Right atrium auricular region (tissue), 2 donors: ENCODE measurements around the gene LCT. TPM values are rescaled to one million over a fixed set of nuclear protein-coding genes. Genes with fewer than 3 reads are reported as not detected.

ENCODE experiments used
- DNase-seq: peaks from one replicate; pipeline ENCODE4 v3.0.0-alpha.2; 2019; ENCODE audit warnings: low spot score
- H3K27ac ChIP-seq, 2 donors: fragments of 200-600 bp; sonication (generic); 1 replicate in 1 of 2; 2 replicates in 1 of 2; pipeline ENCODE4 v1.5.1; 2016 to 2019
- H3K27me3 ChIP-seq, 2 donors: fragments of 200-600 bp; sonication (generic); one replicate each; pipeline versions ENCODE4 v1.5.1 to v1.6.0; 2017 to 2019
- H3K36me3 ChIP-seq: fragments of 200-600 bp; sonication (generic); one replicate; pipeline ENCODE4 v1.5.1; 2016
- H3K4me1 ChIP-seq, 2 donors: fragments of 200-600 bp; sonication (generic); one replicate each; pipeline versions ENCODE4 v1.5.1 to v1.6.0; 2017 to 2019
- H3K4me3 ChIP-seq, 2 donors: fragments of 200-600 bp; sonication (generic); 1 replicate in 1 of 2; 2 replicates in 1 of 2; pipeline ENCODE4 v1.5.1; 2017 to 2019; ENCODE audit warnings: mild to moderate bottlenecking in 1 of 2, moderate library complexity in 1 of 2
- H3K9me3 ChIP-seq, 2 donors: fragments of 200-600 bp; sonication (generic); one replicate each; pipeline ENCODE4 v1.5.1; 2019
- total RNA-seq, 2 donors: library from RNA; depleted of rRNA; stranded (reverse); fragments of >200 nt; gene quantifications; one replicate each; pipeline ENCODE4 v1.1.0, GENCODE V29; 2016
- TF ChIP-seq, protein P1 (sequence below), 2 donors: fragments of 200-600 bp; sonication (generic); IDR thresholded peaks; one replicate each; pipeline ENCODE4 v1.5.1; 2019; ENCODE audit warnings: antibody characterized with exemption in 2 of 2

Gene LCT
- total RNA-seq, 2 donors from 2014 or later: not detected

GRCh38 chr2:135783439-135783838, 53.5 kb downstream of the LCT start:
- no peak overlapping the region for H3K27ac ChIP-seq
- TF ChIP-seq, protein P1, sequence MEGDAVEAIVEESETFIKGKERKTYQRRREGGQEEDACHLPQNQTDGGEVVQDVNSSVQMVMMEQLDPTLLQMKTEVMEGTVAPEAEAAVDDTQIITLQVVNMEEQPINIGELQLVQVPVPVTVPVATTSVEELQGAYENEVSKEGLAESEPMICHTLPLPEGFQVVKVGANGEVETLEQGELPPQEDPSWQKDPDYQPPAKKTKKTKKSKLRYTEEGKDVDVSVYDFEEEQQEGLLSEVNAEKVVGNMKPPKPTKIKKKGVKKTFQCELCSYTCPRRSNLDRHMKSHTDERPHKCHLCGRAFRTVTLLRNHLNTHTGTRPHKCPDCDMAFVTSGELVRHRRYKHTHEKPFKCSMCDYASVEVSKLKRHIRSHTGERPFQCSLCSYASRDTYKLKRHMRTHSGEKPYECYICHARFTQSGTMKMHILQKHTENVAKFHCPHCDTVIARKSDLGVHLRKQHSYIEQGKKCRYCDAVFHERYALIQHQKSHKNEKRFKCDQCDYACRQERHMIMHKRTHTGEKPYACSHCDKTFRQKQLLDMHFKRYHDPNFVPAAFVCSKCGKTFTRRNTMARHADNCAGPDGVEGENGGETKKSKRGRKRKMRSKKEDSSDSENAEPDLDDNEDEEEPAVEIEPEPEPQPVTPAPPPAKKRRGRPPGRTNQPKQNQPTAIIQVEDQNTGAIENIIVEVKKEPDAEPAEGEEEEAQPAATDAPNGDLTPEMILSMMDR (IDR thresholded peaks at IDR 0.05): no peak
- H3K36me3 ChIP-seq: peaks cover 66% of the 10 kb centered on the region
- no peak for DNase-seq
- H3K4me3 ChIP-seq: no peak overlapping the region
- H3K4me1 ChIP-seq: no peaks in the 10 kb centered on the region
- no peaks in the 10 kb centered on the region for H3K27me3 ChIP-seq
- H3K9me3 ChIP-seq: no peaks in the 10 kb centered on the region

GRCh38 chr2:135782231-135782630, 54.8 kb downstream of the LCT start:
- H3K27ac ChIP-seq: no peak overlapping the region
- H3K9me3 ChIP-seq: no peaks in the 10 kb centered on the region
- H3K36me3 ChIP-seq: peaks cover 71% of the 10 kb centered on the region
- H3K4me3 ChIP-seq: no peak overlapping the region
- TF ChIP-seq, protein P1 (IDR thresholded peaks at IDR 0.05): no peak
- no peak for DNase-seq
- H3K27me3 ChIP-seq: no peaks in the 10 kb centered on the region
- no peaks in the 10 kb centered on the region for H3K4me1 ChIP-seq

GRCh38 chr2:135776367-135776766, 60.6 kb downstream of the LCT start:
- Histone ChIP-seq H3K27ac (no peak overlapping the region), H3K9me3 (no peaks in the 10 kb centered on the region), H3K4me1 (peaks cover 0 to 6% of the 10 kb centered on the region in 2 donors), H3K27me3 (no peaks in the 10 kb centered on the region), H3K4me3 (no peak overlapping the region), H3K36me3 (peaks cover 77% of the 10 kb centered on the region)
- TF ChIP-seq, protein P1 (IDR thresholded peaks at IDR 0.05): no peak
- DNase-seq: no peak

GRCh38 chr2:135775420-135775819, 61.6 kb downstream of the LCT start:
- Histone ChIP-seq H3K27me3 (no peaks in the 10 kb centered on the region), H3K36me3 (peaks cover 77% of the 10 kb centered on the region), H3K4me3 (no peak overlapping the region), H3K4me1 (peaks cover 0 to 6% of the 10 kb centered on the region in 2 donors), H3K9me3 (no peaks in the 10 kb centered on the region), H3K27ac (no peak overlapping the region)
- DNase-seq: no peak
- TF ChIP-seq, protein P1 (IDR thresholded peaks at IDR 0.05): no peak

- TF ChIP-seq, protein P1 (IDR thresholded peaks at IDR 0.05): no peak
- Histone ChIP-seq H3K27ac (no peak overlapping the region), H3K4me1 (peaks cover 0 to 6% of the 10 kb centered on the region in 2 donors), H3K9me3 (no peaks in the 10 kb centered on the region), H3K36me3 (peaks cover 80% of the 10 kb centered on the region), H3K27me3 (no peaks in the 10 kb centered on the region), H3K4me3 (no peak overlapping the region)
- no peak for DNase-seq
Measured at GRCh38 chr2:135773917-135774316, 63.1 kb downstream of the LCT start.

- Histone ChIP-seq H3K36me3 (peaks cover 83% of the 10 kb centered on the region), H3K9me3 (no peaks in the 10 kb centered on the region), H3K4me3 (no peak overlapping the region), H3K4me1 (peaks cover 0 to 6% of the 10 kb centered on the region in 2 donors), H3K27me3 (no peaks in the 10 kb centered on the region), H3K27ac (no peak overlapping the region)
- DNase-seq: no peak
- TF ChIP-seq, protein P1 (IDR thresholded peaks at IDR 0.05): no peak
Measured at GRCh38 chr2:135773319-135773718, 63.7 kb downstream of the LCT start.
